HEK293 (cell line): ENCODE data around the gene BMP6.
A peak's percentile ranks its signal among the peaks of the same experiment; 100 is the strongest.

Experiments used
- CTCF ChIA-PET: fragments of 350-600 bp; formaldehyde crosslinking; extraction: SDS; loops from one replicate; lab custom pipeline; 2021; ENCODE audit warnings: antibody characterized with exemption; lab: Yijun Ruan, JAX
- POLR2A ChIA-PET: fragments of 300-600 bp; formaldehyde crosslinking; extraction: SDS; loops from one replicate; lab custom pipeline; 2020; ENCODE audit warnings: antibody characterized with exemption, inconsistent platforms; lab: Yijun Ruan, JAX
- H3K27ac ChIP-seq: fragments of 200-500 bp; sonication (Bioruptor generic); 2 replicates; pipeline ENCODE4 v1.5.1; 2014; ENCODE audit warnings: low read depth, low read length, control low read depth, inconsistent platforms; ENCODE audit errors: extremely low read depth
- H3K36me3 ChIP-seq, 2 experiments: fragments of 200-500 bp in 1 of 2; sonication (Bioruptor generic) in 1 of 2; 1 replicate in 1 of 2; 2 replicates in 1 of 2; pipeline ENCODE4 v1.5.1; 2014 to 2017; ENCODE audit warnings: inconsistent platforms in 2 of 2, low read length in 2 of 2; ENCODE audit not compliant: control insufficient read depth in 2 of 2, insufficient read depth in 1 of 2
- H3K4me1 ChIP-seq: fragments of 200-500 bp; sonication (Bioruptor generic); 2 replicates; pipeline ENCODE4 v1.5.1; 2014; ENCODE audit warnings: mild to moderate bottlenecking, low read length, inconsistent platforms; ENCODE audit not compliant: control insufficient read depth, insufficient read depth
- H3K4me3 ChIP-seq: 2 replicates; pipeline ENCODE4 v1.5.1; 2011; ENCODE audit warnings: low read depth, mild to moderate bottlenecking, control low read depth, low read length, moderate library complexity
- H3K9me3 ChIP-seq: fragments of 200-500 bp; sonication (Bioruptor generic); 2 replicates; pipeline ENCODE4 v1.5.1; 2014; ENCODE audit warnings: low read depth, low read length, inconsistent platforms; ENCODE audit not compliant: control insufficient read depth, insufficient read depth
- EGR2 ChIP-seq: fragments of 450-650 bp; formaldehyde crosslinking; IDR thresholded peaks from 2 replicates; pipeline ENCODE4 v1.5.1; 2016; ENCODE audit warnings: low read depth, missing biosample characterization, missing genetic modification characterization
- GLIS1 ChIP-seq: fragments of 450-650 bp; formaldehyde crosslinking; IDR thresholded peaks from 2 replicates; pipeline ENCODE4 v1.5.1; 2016; ENCODE audit warnings: missing biosample characterization, missing genetic modification characterization
- GLIS2 ChIP-seq: fragments of 450-650 bp; formaldehyde crosslinking; IDR thresholded peaks from 2 replicates; pipeline ENCODE4 v1.5.1; 2016; ENCODE audit warnings: missing biosample characterization, missing genetic modification characterization
- KLF1 ChIP-seq: fragments of 450-650 bp; formaldehyde crosslinking; IDR thresholded peaks from 2 replicates; pipeline ENCODE4 v1.5.1; 2016; ENCODE audit warnings: missing biosample characterization, missing genetic modification characterization
- OVOL3 ChIP-seq: fragments of 450-650 bp; formaldehyde crosslinking; IDR thresholded peaks from 2 replicates; pipeline ENCODE4 v1.5.1; 2016; ENCODE audit warnings: missing biosample characterization, missing genetic modification characterization
- SP2 ChIP-seq: fragments of 450-650 bp; formaldehyde crosslinking; IDR thresholded peaks from 2 replicates; pipeline ENCODE4 v1.5.1; 2016; ENCODE audit warnings: missing biosample characterization, missing genetic modification characterization
- SP3 ChIP-seq: fragments of 450-650 bp; formaldehyde crosslinking; IDR thresholded peaks from 2 replicates; pipeline ENCODE4 v1.5.1; 2016; ENCODE audit warnings: missing biosample characterization, missing genetic modification characterization
- SP7 ChIP-seq: fragments of 450-650 bp; formaldehyde crosslinking; IDR thresholded peaks from 2 replicates; pipeline ENCODE4 v1.5.1; 2016; ENCODE audit warnings: missing biosample characterization, missing genetic modification characterization
- YY2 ChIP-seq: fragments of 450-650 bp; formaldehyde crosslinking; IDR thresholded peaks from 2 replicates; pipeline ENCODE4 v1.5.1; 2016; ENCODE audit warnings: missing biosample characterization, missing genetic modification characterization
- ZBTB17 ChIP-seq: fragments of 450-650 bp; formaldehyde crosslinking; IDR thresholded peaks from 2 replicates; pipeline ENCODE4 v1.5.1; 2016; ENCODE audit warnings: missing biosample characterization, missing genetic modification characterization
- ZBTB20 ChIP-seq: fragments of 450-650 bp; formaldehyde crosslinking; IDR thresholded peaks from 2 replicates; pipeline ENCODE4 v1.5.1; 2016; ENCODE audit warnings: missing biosample characterization, missing genetic modification characterization
- ZFHX2 ChIP-seq: fragments of 450-650 bp; formaldehyde crosslinking; conservative IDR thresholded peaks from 2 replicates; pipeline ENCODE4 v1.5.1; 2016; ENCODE audit warnings: missing biosample characterization, missing genetic modification characterization
- ZNF214 ChIP-seq: fragments of 450-650 bp; formaldehyde crosslinking; IDR thresholded peaks from 2 replicates; pipeline ENCODE4 v1.5.1; 2017; ENCODE audit warnings: missing biosample characterization, mild to moderate bottlenecking, missing genetic modification characterization, borderline replicate concordance
- ZNF335 ChIP-seq: fragments of 450-650 bp; formaldehyde crosslinking; conservative IDR thresholded peaks from 2 replicates; pipeline ENCODE4 v1.5.1; 2016; ENCODE audit warnings: missing biosample characterization, missing genetic modification characterization
- ZNF341 ChIP-seq: fragments of 450-650 bp; formaldehyde crosslinking; IDR thresholded peaks from 2 replicates; pipeline ENCODE4; 2016; ENCODE audit warnings: low read depth, missing biosample characterization, missing genetic modification characterization
- ZNF394 ChIP-seq: fragments of 450-650 bp; formaldehyde crosslinking; IDR thresholded peaks from 2 replicates; pipeline ENCODE4 v1.5.1; 2016; ENCODE audit warnings: missing biosample characterization, missing genetic modification characterization, mild to moderate bottlenecking, moderate library complexity, borderline replicate concordance
- ZNF398 ChIP-seq: fragments of 450-650 bp; formaldehyde crosslinking; IDR thresholded peaks from 2 replicates; pipeline ENCODE4 v1.5.1; 2017; ENCODE audit warnings: missing biosample characterization, missing genetic modification characterization
- ZNF561 ChIP-seq: fragments of 450-650 bp; IDR thresholded peaks from 2 replicates; pipeline ENCODE4 v1.5.1; 2018; ENCODE audit warnings: missing biosample characterization, missing genetic modification characterization, borderline replicate concordance
- ZNF585B ChIP-seq: fragments of 450-650 bp; formaldehyde crosslinking; IDR thresholded peaks from 2 replicates; pipeline ENCODE4 v1.5.1; 2016; ENCODE audit warnings: missing biosample characterization, missing genetic modification characterization
- TF ChIP-seq, protein P1 (sequence below): fragments of 450-650 bp; IDR thresholded peaks from 2 replicates; pipeline ENCODE4 v1.5.1; 2018; ENCODE audit warnings: missing biosample characterization, missing genetic modification characterization
- TF ChIP-seq, protein P2 (sequence below): fragments of 450-650 bp; formaldehyde crosslinking; IDR thresholded peaks from 2 replicates; pipeline ENCODE4 v1.5.1; 2016; ENCODE audit warnings: missing biosample characterization, missing genetic modification characterization

BMP6 gene

DNA sequence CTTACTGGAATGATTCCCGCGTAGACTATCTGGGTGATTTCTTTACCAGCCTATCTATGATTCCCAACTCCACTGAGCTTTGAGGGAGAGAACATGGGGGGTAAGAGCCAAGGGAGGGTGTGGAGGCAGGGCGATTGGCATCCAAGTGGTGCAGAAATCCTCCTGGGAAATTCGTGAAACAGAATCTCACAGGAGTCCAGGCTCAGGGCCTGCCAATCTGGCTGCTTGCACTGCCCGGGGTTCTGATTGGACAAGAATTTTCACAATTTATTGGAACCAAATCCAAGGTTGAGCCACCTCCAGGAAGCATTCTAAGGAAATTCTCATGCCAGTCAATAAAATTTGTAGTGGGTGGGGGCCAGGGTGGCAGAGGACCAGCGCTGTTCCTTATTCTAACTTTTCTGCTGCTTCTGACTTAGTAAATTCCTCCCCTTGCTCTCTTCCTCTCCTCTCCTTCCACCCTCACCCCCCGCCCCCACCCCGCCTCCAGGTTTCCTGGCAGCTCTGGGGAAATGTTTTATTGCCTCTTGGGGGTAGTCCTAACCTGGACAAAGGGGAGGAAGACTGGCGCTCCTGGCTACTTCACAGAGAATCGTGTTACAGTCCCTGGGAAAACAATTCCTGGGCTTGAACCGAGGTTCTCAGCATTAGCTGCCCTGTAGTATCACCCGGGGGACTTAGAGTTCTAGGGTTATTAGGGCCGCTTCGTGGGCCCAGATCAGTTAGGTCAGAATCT lies 3.1 kb downstream of the BMP6 start:
- POLR2A ChIA-PET = interaction anchor here (0.5 to 3.7 kb wide), 8 partner anchors 11 to 180 kb away, joined by 3 to 21 read pairs (median 4); partner anchors contain the start of gene SNRNP48
- Histone ChIP-seq H3K9me3 (no peaks in the 10 kb centered on the region), H3K36me3 (no peaks in the 10 kb centered on the region), H3K4me1 (peaks cover 15% of the 10 kb centered on the region), H3K4me3 (peak overlapping the region; percentile 48), H3K27ac (no peak overlapping the region; the same call in 1 of the 2 replicates)
- TF ChIP-seq, protein P1, sequence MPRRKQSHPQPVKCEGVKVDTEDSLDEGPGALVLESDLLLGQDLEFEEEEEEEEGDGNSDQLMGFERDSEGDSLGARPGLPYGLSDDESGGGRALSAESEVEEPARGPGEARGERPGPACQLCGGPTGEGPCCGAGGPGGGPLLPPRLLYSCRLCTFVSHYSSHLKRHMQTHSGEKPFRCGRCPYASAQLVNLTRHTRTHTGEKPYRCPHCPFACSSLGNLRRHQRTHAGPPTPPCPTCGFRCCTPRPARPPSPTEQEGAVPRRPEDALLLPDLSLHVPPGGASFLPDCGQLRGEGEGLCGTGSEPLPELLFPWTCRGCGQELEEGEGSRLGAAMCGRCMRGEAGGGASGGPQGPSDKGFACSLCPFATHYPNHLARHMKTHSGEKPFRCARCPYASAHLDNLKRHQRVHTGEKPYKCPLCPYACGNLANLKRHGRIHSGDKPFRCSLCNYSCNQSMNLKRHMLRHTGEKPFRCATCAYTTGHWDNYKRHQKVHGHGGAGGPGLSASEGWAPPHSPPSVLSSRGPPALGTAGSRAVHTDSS = peak; percentile 50; the same call in 1 of the 2 replicates
- TF ChIP-seq ZNF398 (tag by site-specific recombination) (peak; percentile 14; the same call in 1 of the 2 replicates), ZBTB17 (peak; percentile 75), SP7 (tag by site-specific recombination) (0 out of 2 replicates have a peak, but pooled peaks have one; percentile 19), ZNF341 (tag by site-specific recombination) (peak; percentile 68), OVOL3 (tag by site-specific recombination) (no peak), GLIS2 (tag by site-specific recombination) (peak; percentile 72), YY2 (tag by site-specific recombination) (no peak), SP2 (peak; percentile 50; the same call in 1 of the 2 replicates), ZNF335 (peak; percentile 19; the same call in 1 of the 2 replicates), ZNF214 (tag by site-specific recombination) (no peak), ZNF394 (tag by site-specific recombination) (0 out of 2 replicates have a peak, but pooled peaks have one; percentile 4), ZNF561 (tag by site-specific recombination) (0 out of 2 replicates have a peak, but pooled peaks have one; percentile 11), ZNF585B (tag by site-specific recombination) (no peak), SP3 (0 out of 2 replicates have a peak, but pooled peaks have one; percentile 12), KLF1 (tag by site-specific recombination) (0 out of 2 replicates have a peak, but pooled peaks have one; percentile 2), GLIS1 (tag by site-specific recombination) (peak; percentile 78), EGR2 (peak; percentile 33; the same call in 1 of the 2 replicates), ZBTB20 (0 out of 2 replicates have a peak, but pooled peaks have one; percentile 1), ZFHX2 (tag by site-specific recombination) (peak; percentile 51)
- TF ChIP-seq, protein P2, sequence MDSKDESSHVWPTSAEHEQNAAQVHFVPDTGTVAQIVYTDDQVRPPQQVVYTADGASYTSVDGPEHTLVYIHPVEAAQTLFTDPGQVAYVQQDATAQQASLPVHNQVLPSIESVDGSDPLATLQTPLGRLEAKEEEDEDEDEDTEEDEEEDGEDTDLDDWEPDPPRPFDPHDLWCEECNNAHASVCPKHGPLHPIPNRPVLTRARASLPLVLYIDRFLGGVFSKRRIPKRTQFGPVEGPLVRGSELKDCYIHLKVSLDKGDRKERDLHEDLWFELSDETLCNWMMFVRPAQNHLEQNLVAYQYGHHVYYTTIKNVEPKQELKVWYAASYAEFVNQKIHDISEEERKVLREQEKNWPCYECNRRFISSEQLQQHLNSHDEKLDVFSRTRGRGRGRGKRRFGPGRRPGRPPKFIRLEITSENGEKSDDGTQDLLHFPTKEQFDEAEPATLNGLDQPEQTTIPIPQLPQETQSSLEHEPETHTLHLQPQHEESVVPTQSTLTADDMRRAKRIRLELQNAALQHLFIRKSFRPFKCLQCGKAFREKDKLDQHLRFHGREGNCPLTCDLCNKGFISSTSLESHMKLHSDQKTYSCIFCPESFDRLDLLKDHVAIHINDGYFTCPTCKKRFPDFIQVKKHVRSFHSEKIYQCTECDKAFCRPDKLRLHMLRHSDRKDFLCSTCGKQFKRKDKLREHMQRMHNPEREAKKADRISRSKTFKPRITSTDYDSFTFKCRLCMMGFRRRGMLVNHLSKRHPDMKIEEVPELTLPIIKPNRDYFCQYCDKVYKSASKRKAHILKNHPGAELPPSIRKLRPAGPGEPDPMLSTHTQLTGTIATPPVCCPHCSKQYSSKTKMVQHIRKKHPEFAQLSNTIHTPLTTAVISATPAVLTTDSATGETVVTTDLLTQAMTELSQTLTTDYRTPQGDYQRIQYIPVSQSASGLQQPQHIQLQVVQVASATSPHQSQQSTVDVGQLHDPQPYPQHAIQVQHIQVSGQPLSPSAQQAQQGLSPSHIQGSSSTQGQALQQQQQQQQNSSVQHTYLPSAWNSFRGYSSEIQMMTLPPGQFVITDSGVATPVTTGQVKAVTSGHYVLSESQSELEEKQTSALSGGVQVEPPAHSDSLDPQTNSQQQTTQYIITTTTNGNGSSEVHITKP (tag by site-specific recombination) = peak; percentile 72
- CTCF ChIA-PET = interaction anchor here (0.8 to 1.1 kb wide), 3 partner anchors 32 to 276 kb away, joined by 3 read pairs; no protein-coding TSS in a partner anchor
